Measurements from ENCODE around the gene MYO5C. TPM values are rescaled to one million over a fixed set of nuclear protein-coding genes. Genes with fewer than 3 reads are reported as not detected.
A peak's percentile ranks its signal among the peaks of the same experiment; 100 is the strongest.

MYO5C gene
- total RNA-seq, 1 donor from 2014 or later: 24.1 TPM

DNA sequence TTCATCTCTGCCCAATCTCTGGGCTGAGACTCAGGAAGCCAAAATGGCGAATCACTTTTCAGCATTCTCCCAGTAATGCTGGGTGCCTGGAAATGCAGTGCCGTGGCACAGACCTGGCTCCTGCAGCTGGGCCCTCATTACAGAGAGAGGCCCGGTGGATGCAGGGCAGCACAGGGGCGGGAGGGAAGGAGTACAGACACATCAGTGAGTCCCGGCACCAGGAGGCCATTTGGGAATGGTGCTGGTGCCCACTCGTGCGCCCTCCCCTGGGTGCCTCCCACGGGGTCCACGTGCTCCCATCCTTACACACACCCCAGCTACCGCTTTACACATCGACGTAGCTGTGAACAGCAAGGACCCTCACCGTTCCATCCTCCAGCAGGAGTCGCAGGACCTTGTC is 13.2 kb downstream of the MYO5C start:
- Histone ChIP-seq H2AFZ (replicated peaks) (no peak overlapping the region), H4K20me1 (ENCODE audit: low read depth) (no peaks in the 10 kb centered on the region), H3K9me3 (ENCODE audit: low read depth) (no peaks in the 10 kb centered on the region), H3K9ac (no peak overlapping the region), H3K36me3 (no peaks in the 10 kb centered on the region), H3K4me3 (no peak overlapping the region), H3K79me2 (ENCODE audit: low read depth) (peaks cover 6% of the 10 kb centered on the region), H3F3A (ENCODE audit: low read depth) (no peaks in the 10 kb centered on the region), H3K4me2 (no peak overlapping the region), H3K4me1 (no peaks in the 10 kb centered on the region), H3K27ac (no peak overlapping the region), H3K27me3 (no peaks in the 10 kb centered on the region)
- peaks cover 13% of the 10 kb centered on the region for H3K9me3 Mint-ChIP-seq
- peaks cover 5% of the 10 kb centered on the region for H3K27me3 Mint-ChIP-seq (ENCODE audit: insufficient read depth, low read depth)
- TF ChIP-seq EZH2 (IDR thresholded peaks at IDR 0.05): no peak
- TF ChIP-seq, protein P1, sequence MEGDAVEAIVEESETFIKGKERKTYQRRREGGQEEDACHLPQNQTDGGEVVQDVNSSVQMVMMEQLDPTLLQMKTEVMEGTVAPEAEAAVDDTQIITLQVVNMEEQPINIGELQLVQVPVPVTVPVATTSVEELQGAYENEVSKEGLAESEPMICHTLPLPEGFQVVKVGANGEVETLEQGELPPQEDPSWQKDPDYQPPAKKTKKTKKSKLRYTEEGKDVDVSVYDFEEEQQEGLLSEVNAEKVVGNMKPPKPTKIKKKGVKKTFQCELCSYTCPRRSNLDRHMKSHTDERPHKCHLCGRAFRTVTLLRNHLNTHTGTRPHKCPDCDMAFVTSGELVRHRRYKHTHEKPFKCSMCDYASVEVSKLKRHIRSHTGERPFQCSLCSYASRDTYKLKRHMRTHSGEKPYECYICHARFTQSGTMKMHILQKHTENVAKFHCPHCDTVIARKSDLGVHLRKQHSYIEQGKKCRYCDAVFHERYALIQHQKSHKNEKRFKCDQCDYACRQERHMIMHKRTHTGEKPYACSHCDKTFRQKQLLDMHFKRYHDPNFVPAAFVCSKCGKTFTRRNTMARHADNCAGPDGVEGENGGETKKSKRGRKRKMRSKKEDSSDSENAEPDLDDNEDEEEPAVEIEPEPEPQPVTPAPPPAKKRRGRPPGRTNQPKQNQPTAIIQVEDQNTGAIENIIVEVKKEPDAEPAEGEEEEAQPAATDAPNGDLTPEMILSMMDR (IDR thresholded peaks at IDR 0.05): no peak
- no peak for TF ChIP-seq EZH2phosphoT487 (IDR thresholded peaks at IDR 0.05)
- no peak for DNase-seq (ENCODE audit: low spot score)
- H3K4me1 Mint-ChIP-seq: peaks cover 14% of the 10 kb centered on the region
- H3K27ac Mint-ChIP-seq: peak overlapping the region; percentile 4
- peaks cover 13% of the 10 kb centered on the region for H3K36me3 Mint-ChIP-seq
- no peak overlapping the region for H3K4me3 Mint-ChIP-seq

DNA sequence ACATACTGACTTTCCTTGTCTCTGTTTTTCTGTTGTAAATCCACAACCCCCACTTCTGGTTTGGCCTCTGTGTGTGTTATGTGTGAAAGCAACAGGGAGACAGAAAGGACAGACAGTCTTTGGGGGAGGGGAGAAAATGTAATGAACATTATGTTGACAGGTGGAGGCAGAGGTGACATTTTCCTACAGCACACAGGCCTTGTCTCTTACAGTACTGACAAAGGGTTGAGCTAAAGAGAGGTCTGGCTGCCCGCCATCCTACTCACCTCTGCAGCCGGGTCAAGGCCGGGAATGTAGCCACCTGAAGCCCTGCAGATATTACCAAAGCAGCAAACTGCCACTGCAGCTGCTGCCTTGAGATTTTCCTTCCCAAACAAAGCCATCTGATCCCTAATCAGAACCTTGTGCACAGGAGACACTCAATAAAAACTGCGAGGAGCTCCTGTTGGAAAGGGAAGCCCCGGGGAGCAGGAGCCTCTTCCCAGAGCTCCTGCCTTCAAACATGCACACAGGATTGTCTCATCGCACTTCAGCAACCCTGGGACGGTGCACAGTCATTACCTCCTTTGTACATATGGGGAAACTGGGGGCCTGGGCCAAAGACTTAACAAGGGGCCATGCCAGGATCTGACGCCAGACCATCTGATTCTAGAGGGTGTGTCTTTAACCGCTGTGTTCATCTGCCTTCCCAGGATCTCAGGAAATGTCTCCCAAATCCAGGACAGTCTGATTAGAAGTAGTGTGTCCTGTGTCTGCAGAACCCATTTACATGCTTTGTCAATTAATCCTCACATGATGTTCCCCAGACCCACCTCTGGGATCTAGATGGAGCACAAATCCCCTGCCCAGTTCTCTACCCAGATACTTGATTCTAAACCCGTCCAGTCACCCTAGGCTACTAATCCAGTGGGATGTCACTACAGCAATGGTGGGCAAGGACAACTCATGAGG is 14.2 kb downstream of the MYO5C start:
- H3K4me1 Mint-ChIP-seq: peaks cover 10% of the 10 kb centered on the region
- Histone ChIP-seq H3K4me2 (no peak overlapping the region), H3K4me3 (no peak overlapping the region), H3K79me2 (ENCODE audit: low read depth) (no peaks in the 10 kb centered on the region), H3F3A (ENCODE audit: low read depth) (no peaks in the 10 kb centered on the region), H3K27ac (no peak overlapping the region), H3K9me3 (ENCODE audit: low read depth) (no peaks in the 10 kb centered on the region), H2AFZ (replicated peaks) (no peak overlapping the region), H3K36me3 (no peaks in the 10 kb centered on the region), H3K9ac (no peak overlapping the region), H3K4me1 (no peaks in the 10 kb centered on the region), H3K27me3 (no peaks in the 10 kb centered on the region), H4K20me1 (ENCODE audit: low read depth) (no peaks in the 10 kb centered on the region)
- no peak for TF ChIP-seq EZH2phosphoT487 (IDR thresholded peaks at IDR 0.05)
- no peak for TF ChIP-seq EZH2 (IDR thresholded peaks at IDR 0.05)
- TF ChIP-seq, protein P1 (IDR thresholded peaks at IDR 0.05): no peak
- no peak overlapping the region for H3K4me3 Mint-ChIP-seq
- no peak for DNase-seq (ENCODE audit: low spot score)
- H3K27me3 Mint-ChIP-seq (ENCODE audit: insufficient read depth, low read depth): peaks cover 5% of the 10 kb centered on the region
- H3K36me3 Mint-ChIP-seq: peaks cover 9% of the 10 kb centered on the region
- H3K27ac Mint-ChIP-seq: peak overlapping the region; percentile 69
- H3K9me3 Mint-ChIP-seq: peaks cover 7% of the 10 kb centered on the region

DNA sequence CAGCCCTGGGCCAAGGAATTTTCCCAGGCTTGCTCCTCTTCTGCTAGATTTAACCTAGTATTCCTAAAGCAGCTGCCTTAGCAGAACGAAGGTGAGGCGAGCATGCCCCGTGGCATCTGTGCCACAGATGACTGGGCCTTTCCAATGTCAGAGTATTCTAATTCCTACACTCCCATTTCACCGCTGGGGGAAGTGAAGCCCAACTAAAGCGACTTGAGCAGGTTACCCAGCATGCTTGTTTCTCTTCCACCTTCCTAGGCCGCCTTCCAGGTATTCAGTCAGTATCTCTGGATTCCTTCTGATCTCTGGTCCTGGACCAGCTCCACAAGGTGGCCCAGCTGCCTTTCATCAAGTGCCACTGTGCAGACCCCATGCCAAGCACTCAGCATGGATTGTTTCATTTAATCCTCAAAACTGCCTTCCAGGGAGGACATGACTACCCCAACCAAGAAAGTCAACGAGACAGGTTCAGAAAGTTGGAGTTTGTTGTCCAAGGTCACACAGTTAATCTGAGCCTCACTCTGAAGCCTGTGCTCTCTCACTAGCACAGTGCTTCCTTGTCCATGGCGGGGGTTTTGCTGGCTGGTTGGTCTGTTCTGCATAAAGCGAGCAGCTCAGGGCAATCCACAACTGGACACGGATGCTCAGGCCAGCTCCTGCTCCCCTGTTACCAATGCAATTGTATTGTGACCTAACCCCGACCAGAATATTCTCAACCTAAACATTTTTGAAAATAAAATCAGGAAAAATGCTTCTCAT is 15.1 kb downstream of the MYO5C start:
- no peaks in the 10 kb centered on the region for H3K4me1 ChIP-seq
- H3K27ac Mint-ChIP-seq: peak overlapping the region; percentile 57

More for the DNA sequence above, 15.1 kb downstream of the MYO5C start:
- H3K9ac ChIP-seq: no peak overlapping the region
- H3K9me3 Mint-ChIP-seq: peaks cover 7% of the 10 kb centered on the region
- peaks cover 5% of the 10 kb centered on the region for H3K27me3 Mint-ChIP-seq (ENCODE audit: insufficient read depth, low read depth)
- H3K36me3 Mint-ChIP-seq: peaks cover 17% of the 10 kb centered on the region
- H3K4me2 ChIP-seq: no peak overlapping the region
- H3K36me3 ChIP-seq: no peaks in the 10 kb centered on the region
- H3K9me3 ChIP-seq (ENCODE audit: low read depth): no peaks in the 10 kb centered on the region
- H2AFZ ChIP-seq (replicated peaks): no peak overlapping the region
- no peaks in the 10 kb centered on the region for H4K20me1 ChIP-seq (ENCODE audit: low read depth)
- no peak overlapping the region for H3K4me3 Mint-ChIP-seq
- H3F3A ChIP-seq (ENCODE audit: low read depth): no peaks in the 10 kb centered on the region
- H3K27ac ChIP-seq: no peak overlapping the region
- no peaks in the 10 kb centered on the region for H3K79me2 ChIP-seq (ENCODE audit: low read depth)
- no peak for DNase-seq (ENCODE audit: low spot score)
- no peaks in the 10 kb centered on the region for H3K27me3 ChIP-seq
- H3K4me1 Mint-ChIP-seq: peaks cover 10% of the 10 kb centered on the region
- no peak overlapping the region for H3K4me3 ChIP-seq
- TF ChIP-seq, protein P1 (IDR thresholded peaks at IDR 0.05): no peak
- TF ChIP-seq EZH2phosphoT487 (IDR thresholded peaks at IDR 0.05) (no peak), EZH2 (IDR thresholded peaks at IDR 0.05) (no peak)

Data from neural progenitor cell (in vitro differentiated cells).